ENCODE measurements around the gene VPS33B.
A peak's percentile ranks its signal among the peaks of the same experiment; 100 is the strongest.

The VPS33B gene

DNA sequence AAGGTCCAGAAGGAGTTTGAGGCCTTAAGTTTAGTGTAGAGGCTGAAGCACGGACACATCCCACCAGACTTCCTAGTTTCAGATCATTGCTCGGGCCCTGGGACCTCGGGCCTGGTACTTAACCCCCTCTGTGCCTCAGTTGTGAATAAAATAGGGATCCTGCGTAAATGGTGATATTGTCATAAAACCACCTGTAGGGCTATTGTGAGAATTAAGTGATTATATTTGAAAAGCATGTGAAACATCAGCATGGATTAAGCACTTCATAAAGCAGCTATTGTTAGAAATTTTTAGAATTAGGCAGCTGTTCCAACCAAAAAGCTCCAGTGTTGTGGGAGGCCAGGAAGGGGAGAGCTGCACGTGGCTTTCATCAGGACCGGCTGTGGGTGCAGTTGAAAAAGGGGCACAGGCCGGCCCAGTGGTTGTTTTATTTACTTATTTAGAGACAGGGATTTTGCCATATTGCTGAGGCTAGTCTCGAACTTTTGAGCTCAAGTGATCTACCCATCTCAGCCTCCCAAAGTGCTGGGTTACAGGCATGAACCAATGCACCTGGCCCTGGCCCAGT lies 63.3 kb downstream of the VPS33B start:
- Mint-ChIP-seq H3K36me3 (ENCODE audit: low read depth) (peaks cover 34% of the 10 kb centered on the region), H3K27me3 (ENCODE audit: low read depth, poor library complexity) (peaks cover 13% of the 10 kb centered on the region), H3K4me3 (no peak overlapping the region), H3K27ac (peak overlapping the region; percentile 80), H3K9me3 (no peaks in the 10 kb centered on the region), H3K4me1 (peaks cover 16% of the 10 kb centered on the region)
- TF ChIP-seq, protein P1, sequence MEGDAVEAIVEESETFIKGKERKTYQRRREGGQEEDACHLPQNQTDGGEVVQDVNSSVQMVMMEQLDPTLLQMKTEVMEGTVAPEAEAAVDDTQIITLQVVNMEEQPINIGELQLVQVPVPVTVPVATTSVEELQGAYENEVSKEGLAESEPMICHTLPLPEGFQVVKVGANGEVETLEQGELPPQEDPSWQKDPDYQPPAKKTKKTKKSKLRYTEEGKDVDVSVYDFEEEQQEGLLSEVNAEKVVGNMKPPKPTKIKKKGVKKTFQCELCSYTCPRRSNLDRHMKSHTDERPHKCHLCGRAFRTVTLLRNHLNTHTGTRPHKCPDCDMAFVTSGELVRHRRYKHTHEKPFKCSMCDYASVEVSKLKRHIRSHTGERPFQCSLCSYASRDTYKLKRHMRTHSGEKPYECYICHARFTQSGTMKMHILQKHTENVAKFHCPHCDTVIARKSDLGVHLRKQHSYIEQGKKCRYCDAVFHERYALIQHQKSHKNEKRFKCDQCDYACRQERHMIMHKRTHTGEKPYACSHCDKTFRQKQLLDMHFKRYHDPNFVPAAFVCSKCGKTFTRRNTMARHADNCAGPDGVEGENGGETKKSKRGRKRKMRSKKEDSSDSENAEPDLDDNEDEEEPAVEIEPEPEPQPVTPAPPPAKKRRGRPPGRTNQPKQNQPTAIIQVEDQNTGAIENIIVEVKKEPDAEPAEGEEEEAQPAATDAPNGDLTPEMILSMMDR (IDR thresholded peaks at IDR 0.05), result no peak
- no peak for DNase-seq

DNA sequence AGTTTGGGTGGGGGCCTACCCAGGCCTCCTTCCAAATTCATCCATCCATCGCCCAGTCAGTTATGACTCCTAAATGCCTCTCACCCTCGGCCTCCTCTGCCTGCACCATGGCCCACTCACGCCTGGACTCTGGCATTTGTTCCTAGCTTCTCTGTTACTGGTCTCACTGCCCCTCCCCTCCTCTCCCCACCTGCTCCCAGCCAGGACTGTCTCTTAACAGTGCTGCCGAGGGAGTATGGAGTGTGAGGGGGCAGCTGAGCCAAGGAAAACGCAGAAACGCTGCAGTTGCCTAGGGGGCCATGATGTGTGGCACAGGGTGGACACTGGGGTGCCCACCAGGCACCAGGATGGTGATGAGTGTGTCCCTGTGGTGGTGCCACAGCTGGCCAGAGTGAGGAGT lies 64.6 kb downstream of the VPS33B start:
- no peaks in the 10 kb centered on the region for H3K9me3 Mint-ChIP-seq
- peaks cover 16% of the 10 kb centered on the region for H3K27me3 Mint-ChIP-seq (ENCODE audit: low read depth, poor library complexity)
- DNase-seq, result no peak
- H3K4me3 Mint-ChIP-seq, result peak overlapping the region; percentile 88
- H3K4me1 Mint-ChIP-seq, result peaks cover 16% of the 10 kb centered on the region
- TF ChIP-seq, protein P1 (IDR thresholded peaks at IDR 0.05), result no peak
- no peak overlapping the region for H3K27ac Mint-ChIP-seq
- peaks cover 32% of the 10 kb centered on the region for H3K36me3 Mint-ChIP-seq (ENCODE audit: low read depth)

DNA sequence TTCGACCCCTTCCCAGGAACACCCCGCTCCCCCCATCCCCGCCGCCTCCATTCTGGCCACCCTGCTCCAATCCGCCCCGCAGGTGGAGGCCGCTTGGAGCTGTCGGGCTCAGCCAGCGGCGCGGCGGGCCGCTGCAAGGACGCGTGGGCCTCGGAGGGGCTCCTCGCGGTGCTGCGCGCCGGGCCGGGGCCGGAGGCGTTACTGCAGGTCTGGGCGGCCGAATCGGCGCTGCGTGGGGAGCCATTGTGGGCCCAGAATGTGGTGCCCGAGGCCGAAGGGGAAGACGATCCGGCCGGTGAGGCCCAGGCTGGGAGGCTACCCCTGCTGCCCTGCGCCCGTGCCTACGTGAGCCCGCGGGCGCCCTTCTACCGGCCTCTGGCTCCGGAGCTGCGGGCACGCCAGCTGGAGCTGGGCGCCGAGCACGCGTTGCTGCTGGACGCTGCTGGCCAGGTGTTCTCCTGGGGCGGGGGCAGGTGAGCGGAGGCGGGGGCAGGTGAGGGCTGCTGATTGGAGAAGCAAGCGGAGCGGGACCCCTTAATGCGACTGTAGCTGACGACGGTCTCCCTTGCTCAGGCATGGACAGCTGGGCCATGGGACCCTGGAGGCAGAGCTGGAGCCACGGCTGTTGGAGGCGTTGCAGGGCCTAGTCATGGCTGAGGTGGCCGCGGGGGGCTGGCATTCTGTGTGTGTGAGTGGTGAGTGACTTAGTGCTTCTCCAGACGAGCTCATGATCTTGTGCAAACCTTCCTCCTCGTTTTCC lies 65.2 kb downstream of the VPS33B start:
- TF ChIP-seq, protein P1 (IDR thresholded peaks at IDR 0.05), result no peak
- Mint-ChIP-seq H3K27ac (no peak overlapping the region), H3K4me3 (peak overlapping the region; percentile 88), H3K4me1 (peaks cover 16% of the 10 kb centered on the region), H3K36me3 (ENCODE audit: low read depth) (peaks cover 32% of the 10 kb centered on the region), H3K9me3 (no peaks in the 10 kb centered on the region), H3K27me3 (ENCODE audit: low read depth, poor library complexity) (peaks cover 16% of the 10 kb centered on the region)
- DNase-seq, result peak; percentile 64

DNA sequence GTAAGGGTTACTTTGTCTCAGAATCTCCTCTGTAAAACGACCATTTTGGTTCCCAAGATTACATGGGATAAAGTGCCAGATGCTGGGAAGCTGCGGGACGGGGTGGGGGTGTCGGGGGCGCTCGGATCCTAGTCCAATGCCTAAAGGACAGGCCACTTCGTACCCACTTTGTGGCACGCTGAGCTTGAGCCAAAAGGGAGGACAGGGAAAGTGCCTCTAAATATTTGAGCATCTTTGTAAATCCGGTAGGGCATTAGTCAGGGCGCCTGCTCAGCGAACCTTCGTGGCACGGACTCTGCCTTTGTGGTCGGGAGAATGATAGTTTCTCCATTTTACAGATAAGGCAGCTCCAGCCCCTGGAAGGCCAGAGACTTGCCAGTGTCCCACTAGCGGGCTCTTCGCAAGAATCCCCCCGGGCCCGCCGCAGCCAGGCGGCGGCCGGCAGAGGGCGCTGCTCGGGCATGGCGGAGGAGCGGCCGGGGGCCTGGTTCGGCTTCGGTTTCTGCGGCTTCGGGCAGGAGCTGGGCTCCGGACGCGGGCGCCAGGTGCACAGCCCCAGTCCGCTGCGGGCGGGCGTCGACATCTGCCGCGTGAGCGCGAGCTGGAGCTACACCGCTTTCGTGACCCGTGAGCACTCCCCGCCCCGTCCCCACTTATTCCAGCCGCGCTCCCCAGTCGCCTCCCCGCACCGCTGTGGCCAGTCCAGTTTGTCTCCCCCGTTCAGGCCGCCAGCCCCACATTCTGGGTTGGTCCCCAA lies 65.9 kb downstream of the VPS33B start:
- Mint-ChIP-seq H3K4me3 (peak overlapping the region; percentile 80), H3K27me3 (ENCODE audit: low read depth, poor library complexity) (peaks cover 16% of the 10 kb centered on the region), H3K4me1 (peaks cover 16% of the 10 kb centered on the region), H3K27ac (no peak overlapping the region), H3K9me3 (no peaks in the 10 kb centered on the region), H3K36me3 (ENCODE audit: low read depth) (peaks cover 32% of the 10 kb centered on the region)
- TF ChIP-seq, protein P1 (IDR thresholded peaks at IDR 0.05), result peak; percentile 92
- DNase-seq, result peak; percentile 94

DNA sequence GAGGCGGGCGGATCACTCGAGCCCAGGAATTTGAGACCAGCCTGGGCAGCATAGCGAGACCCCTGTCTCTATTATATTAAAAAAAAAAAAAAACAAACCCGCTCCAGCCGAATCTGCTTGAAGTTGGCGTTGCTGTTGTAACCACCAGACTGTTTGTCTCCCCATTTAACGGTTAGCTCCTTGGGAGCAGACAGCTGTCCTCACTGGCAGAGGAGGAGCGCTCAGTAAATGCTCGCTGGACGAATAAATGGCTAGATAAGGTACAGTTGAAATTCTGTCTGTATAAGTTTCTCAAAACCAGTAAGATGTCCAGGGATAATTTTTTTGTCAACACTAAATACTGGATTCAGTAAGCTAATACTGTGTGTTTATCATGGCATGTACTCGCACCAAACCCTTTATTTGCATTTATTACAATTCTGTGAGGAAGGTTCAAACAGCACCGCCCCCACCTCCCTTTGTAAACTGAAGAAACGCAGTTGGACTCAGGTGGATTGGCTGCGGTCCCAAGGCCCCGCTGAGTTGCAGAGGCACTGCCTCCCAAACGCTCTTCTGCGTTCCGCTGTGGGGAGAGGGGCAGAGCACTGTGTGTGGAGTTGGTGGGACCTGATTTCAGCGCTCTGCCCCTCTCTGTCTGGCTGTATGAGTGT lies 66.6 kb downstream of the VPS33B start:
- no peak for DNase-seq
- Mint-ChIP-seq H3K9me3 (no peaks in the 10 kb centered on the region), H3K27me3 (ENCODE audit: low read depth, poor library complexity) (peaks cover 19% of the 10 kb centered on the region), H3K27ac (no peak overlapping the region), H3K4me1 (peaks cover 16% of the 10 kb centered on the region), H3K4me3 (peak overlapping the region; percentile 80), H3K36me3 (ENCODE audit: low read depth) (peaks cover 29% of the 10 kb centered on the region)
- TF ChIP-seq, protein P1 (IDR thresholded peaks at IDR 0.05), result no peak
